ENCODE data around the gene SLC39A11.

Gene SLC39A11

GRCh38 chr17:72691017-72691416 lies 401.5 kb downstream of the SLC39A11 start:
- in situ Hi-C loops (cut with HindIII; ENCODE audit: low sequenced_read_pairs): no loop called here
- H3K4me3 ChIP-seq (ENCODE audit: low read depth, low read length): no peak overlapping the region
- DNase-seq (ENCODE audit: low read depth, low spot score): no peak
- TF ChIP-seq CTCF (IDR thresholded peaks at IDR 0.05; ENCODE audit: low read depth, low read length): no peak

GRCh38 chr17:72687886-72688285 lies 404.6 kb downstream of the SLC39A11 start:
- in situ Hi-C loops (cut with HindIII; ENCODE audit: low sequenced_read_pairs): no loop called here
- H3K4me3 ChIP-seq (ENCODE audit: low read depth, low read length): no peak overlapping the region
- DNase-seq (ENCODE audit: low read depth, low spot score): no peak
- TF ChIP-seq CTCF (IDR thresholded peaks at IDR 0.05; ENCODE audit: low read depth, low read length): no peak

- TF ChIP-seq CTCF (IDR thresholded peaks at IDR 0.05; ENCODE audit: low read depth, low read length): no peak
- H3K4me3 ChIP-seq (ENCODE audit: low read depth, low read length): no peak overlapping the region
- in situ Hi-C loops (cut with HindIII; ENCODE audit: low sequenced_read_pairs): no loop called here
- DNase-seq (ENCODE audit: low read depth, low spot score): no peak
These were observed 408.0 kb downstream of the SLC39A11 start for GRCh38 chr17:72684405-72685020.

GRCh38 chr17:72683506-72684404 lies 408.7 kb downstream of the SLC39A11 start:
- in situ Hi-C loops (cut with HindIII; ENCODE audit: low sequenced_read_pairs): no loop called here
- peak; percentile 96 for DNase-seq (ENCODE audit: low read depth, low spot score)
- TF ChIP-seq CTCF (IDR thresholded peaks at IDR 0.05; ENCODE audit: low read depth, low read length): no peak
- H3K4me3 ChIP-seq (ENCODE audit: low read depth, low read length): no peak overlapping the region

- no peak overlapping the region for H3K4me3 ChIP-seq (ENCODE audit: low read depth, low read length)
- peak; percentile 23 for DNase-seq (ENCODE audit: low read depth, low spot score)
- in situ Hi-C loops (cut with HindIII; ENCODE audit: low sequenced_read_pairs): no loop called here
- no peak for TF ChIP-seq CTCF (IDR thresholded peaks at IDR 0.05; ENCODE audit: low read depth, low read length)
These were observed 409.9 kb downstream of the SLC39A11 start for GRCh38 chr17:72682605-72683004.

- H3K4me3 ChIP-seq (ENCODE audit: low read depth, low read length): no peak overlapping the region
- no peak for TF ChIP-seq CTCF (IDR thresholded peaks at IDR 0.05; ENCODE audit: low read depth, low read length)
- in situ Hi-C loops (cut with HindIII; ENCODE audit: low sequenced_read_pairs): no loop called here
- DNase-seq (ENCODE audit: low read depth, low spot score): no peak
These were observed 410.6 kb downstream of the SLC39A11 start for GRCh38 chr17:72681844-72682243.

All from astrocyte of the spinal cord (primary cell).